ENCODE measurements around the gene STH.

Gene STH

DNA sequence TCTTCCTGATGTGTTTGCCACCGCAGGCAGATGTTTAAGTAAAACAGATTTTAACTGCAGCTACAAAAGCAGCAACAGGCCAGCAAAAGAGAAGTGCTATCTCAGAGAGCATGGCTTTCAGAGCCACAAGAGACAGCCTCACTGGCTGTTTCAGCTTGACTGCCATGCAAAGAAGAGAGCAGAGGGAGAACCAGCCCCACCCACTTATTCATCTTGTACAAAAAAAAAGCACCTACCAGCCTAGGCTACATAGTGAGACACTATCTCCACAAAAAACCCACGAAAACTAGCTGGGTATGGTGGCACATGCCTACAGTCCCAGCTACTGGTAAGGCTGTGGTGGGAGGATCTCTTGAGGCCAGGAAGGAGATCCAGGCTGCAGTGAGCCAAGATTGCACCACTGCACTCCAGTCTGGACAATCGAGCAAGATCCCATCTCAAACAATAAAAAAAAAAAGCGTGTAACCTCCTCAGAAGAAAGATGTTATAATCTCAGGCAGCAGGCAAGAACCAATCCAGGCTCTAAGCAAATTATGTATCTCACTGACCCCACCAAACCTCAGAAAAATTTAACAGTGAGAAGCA, 30.0 kb downstream of the STH start:
- DNase-seq, result no peak

DNA sequence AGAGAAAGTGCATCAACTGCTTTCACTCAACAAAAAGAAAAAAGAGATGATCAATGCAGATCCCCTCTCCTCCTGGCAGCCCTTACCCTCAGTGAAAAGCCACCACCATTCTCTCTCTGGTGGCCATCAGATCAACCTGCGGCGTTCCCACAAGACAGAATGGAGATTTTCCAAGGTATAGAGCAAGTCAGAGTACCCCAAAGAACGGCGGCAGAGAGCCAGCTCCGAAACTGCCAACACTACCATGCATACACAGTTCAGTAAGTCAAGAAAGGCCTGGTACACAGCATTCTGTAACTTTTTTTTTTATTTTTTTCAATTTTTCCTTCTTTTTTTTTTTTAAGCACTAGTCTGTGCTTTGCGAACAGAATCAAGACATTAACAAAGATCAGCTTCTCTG, 30.6 kb downstream of the STH start:
- no peak for DNase-seq

DNA sequence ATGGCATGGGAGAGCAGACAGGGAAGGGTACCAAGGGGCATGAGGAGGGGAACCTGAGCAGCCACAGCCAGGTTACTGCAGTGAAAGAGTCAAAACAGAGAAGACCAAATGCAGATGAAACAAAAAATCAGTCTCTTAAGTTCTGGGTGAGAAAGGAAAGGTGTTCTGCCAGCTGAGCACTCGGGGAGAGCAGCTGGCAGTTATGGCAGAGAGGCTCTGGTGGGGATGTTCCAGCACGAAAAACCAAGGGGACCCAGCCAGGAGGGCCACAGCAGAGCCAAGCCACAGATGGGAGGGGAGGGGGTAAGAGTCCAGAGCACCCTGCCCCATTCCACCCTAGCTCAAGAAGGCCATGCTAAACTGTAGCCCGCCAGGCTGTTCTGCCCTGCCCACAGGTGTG, 31.7 kb downstream of the STH start:
- DNase-seq, result no peak

DNA sequence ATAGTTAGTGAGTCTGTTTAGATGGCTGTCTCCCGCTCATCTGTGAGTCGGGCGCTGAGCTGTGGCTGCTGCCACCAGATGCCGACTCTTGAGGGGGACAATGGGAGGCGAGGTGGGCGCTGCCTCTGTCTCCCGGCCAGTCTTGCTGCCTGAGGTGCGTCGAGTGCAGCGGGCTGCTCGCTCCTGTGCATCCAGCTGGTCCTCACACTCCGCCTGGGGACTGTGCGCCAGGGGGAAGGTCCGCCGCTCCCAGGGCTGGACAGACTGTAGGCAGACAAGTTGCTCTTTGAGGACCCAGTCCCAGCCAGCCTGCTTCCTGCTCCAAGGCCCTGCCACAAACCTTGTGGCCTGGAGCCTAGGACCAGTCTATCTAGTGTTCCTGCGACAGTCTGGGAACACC, 32.4 kb downstream of the STH start:
- DNase-seq, result no peak

DNA sequence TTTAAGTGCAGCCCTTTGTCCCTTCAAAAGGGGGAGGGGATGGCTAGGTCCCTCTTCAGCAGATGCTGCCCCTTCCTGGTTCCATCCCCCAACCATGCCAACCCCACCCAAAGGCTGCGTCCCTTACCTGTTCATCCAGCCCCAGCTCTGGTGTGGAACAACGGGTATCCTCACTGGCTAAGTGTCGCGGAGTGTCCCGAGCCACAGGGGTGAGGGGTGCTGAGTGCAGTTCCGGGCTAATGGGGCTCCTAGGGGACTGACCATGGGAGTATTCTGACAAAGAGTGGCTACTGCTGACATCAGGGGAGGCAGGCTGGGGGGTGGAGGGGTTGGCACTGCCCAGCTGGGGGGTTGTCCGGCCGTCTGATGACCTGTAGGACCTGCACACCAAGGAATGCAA, 32.9 kb downstream of the STH start:
- no peak for DNase-seq

DNA sequence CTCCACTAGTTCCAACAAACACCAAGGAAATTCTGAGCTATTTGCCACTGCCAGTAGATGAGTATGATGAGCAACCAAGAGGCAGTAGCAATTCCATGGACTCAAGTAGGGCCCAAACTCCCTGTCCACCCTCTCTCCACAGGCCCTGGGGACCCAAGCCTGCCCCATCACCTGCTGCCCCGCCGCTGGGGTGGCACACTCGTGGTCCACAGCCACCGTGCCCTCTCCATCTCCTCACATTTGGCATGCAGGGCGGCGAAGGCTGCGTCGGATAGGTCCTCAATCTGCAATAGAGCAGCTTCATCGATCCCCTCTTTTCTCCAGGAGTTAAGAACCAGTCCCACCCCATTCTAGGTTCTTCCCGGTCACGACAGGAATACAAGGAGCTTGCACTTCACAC, 33.9 kb downstream of the STH start:
- no peak for DNase-seq

DNA sequence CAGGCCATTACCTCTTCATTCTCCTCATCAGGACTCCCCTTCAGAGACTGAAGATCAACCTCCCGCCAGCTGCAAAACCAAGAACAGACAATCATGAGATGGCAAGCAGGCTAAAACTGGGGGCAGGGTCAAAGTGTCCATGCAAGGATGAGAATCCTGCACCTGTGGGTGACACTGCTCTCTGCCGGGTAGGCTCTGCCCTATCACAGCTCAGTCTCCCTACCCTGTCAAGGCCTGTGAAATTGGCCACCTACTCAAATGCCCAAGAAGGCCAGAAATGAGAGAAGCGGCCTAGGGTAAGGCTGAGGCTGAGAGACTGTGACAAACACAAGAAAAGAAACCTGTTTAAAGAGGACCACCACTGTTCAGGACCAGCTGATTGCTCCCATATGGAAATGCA, 34.3 kb downstream of the STH start:
- no peak for DNase-seq

DNA sequence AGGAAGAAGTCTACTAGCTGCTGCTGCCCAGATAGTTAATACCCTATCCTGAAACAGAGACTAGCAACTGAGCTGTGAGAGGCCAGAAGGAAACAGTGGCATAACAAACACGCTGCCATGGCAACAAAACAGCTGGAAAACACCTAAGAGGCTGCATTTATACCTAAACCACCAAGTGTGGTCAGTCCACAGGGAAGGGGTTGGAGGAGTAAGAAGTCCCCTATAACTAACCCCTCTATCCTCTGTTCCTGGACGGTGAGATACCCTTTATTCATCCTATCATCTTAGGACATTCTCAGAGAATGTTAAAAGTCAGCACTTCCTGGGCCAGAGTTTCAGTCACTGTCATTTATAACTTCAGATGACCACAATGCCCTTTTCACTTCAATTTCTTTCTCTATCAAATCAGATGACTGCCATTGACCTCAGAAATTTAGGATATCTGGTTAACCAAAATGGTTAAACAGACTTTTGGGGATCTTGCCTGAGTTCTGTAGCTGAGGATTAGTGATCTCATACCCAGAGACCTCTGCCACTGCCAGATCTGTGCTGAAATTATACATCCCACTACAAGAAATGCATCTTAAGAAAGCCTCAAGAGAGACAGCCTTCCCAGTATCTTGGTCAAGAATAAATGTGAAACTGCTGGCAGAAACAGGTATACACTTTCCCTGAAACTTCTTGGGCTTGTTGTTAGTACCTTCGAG, 36.2 kb downstream of the STH start:
- no peak for DNase-seq

DNA sequence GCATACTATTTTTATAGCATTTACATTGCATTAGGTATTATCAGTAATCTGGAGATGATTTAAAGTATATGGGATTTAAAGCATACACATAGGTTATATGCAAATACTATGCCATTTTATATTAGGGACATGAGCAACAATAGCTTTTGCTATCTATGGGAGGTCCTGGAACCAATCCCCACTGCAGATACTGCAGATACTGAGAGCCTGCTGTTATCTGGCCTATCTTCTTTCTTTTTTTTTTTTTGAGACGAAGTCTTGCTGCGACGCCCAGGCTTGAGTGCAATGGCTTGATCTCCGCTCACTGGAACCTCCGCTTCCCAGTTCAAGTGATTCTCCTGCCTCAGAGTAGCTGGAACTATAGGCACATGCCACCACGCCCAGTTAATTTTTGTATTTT, 37.4 kb downstream of the STH start:
- DNase-seq, result no peak

DNA sequence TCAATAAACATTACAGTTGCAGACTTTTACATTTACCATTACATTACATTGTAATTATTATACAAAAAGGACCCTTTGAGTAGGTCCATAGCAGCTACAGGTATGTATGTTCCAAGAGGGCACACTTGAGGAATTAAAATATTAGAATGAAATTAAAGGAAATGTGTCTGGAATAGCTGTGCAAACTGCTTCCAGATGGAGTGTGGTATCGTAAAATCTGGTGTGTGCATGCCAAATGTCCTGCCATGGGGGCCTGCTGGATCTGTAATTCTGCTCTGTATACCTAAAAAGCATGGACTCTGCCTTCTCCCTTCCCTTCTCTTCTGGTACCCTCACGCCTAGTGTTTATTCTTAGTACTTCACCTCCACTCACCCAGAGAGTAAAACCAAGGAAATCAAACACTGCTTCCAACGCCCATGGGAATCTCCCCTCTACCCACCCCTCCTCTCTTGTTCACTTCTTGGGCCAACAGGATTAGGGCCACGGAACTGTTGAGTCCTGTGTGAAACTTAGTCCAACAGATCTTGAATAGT, 38.7 kb downstream of the STH start:
- no peak for DNase-seq

DNA sequence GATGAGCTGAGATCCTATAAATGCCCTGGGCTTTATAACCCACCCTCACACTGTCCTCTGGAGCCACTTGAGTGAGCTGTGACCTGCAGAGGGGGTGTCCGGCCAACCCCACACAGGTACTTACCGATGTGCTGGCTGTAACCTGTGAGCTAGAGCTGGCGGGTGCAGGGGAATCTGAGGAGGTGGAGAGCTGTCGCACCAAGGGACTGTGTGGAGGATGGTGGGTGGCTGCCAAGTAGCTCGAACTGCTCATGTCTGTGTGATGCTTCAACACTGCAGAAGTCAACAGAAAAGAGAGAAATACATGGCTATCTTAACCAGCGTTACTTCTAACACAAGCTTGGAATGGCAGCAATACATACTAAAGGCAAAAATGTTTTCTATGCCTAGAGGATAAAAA, 39.4 kb downstream of the STH start:
- no peak for DNase-seq

DNA sequence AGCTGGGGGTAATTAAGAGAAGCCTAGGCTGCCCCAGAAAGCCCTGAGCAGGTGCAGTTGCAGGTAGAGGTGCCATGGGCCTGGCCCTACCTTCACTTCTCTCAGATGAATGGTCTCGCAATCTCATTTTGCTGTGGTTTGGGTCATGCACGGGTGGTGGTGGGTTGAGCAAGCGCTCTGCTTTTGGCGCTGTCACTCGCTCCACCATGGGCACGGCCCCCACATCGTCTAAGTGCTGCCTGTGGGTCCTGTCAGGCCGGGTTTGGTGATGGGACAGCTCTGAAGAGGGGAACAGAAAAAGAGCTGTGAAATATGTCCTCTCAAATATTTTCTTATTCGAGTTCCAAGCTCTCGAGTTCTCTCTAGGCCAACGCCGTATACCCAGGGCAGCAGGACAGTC, 39.9 kb downstream of the STH start:
- DNase-seq, result no peak

DNA sequence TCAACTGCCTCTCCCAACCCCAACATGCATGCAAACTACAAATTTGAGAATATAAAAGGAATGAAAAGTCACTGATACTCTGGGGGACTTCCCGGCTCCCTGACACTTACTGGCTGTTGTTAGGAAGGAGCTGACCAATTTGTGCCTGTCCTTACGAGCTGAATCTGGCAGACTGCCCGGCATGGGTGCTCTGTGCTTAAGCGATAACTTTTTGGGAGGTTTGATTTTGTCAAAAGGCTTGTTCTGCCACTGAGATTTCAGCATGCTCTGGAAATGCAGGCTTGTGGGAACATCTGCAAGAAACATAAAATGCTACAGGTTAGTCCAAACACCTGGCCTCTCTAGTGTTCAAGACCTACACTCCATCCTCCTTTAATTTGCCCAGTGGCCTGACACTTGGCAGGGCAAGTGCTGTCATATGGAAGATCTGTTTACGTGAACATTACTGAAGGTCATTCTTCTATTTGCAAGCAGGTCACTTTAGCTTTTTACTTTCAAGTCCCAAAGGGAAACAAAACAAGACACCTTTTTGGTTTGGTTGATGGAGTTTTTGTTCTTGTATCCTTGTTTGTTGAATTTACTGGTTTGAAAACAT, 40.6 kb downstream of the STH start:
- DNase-seq, result no peak

DNA sequence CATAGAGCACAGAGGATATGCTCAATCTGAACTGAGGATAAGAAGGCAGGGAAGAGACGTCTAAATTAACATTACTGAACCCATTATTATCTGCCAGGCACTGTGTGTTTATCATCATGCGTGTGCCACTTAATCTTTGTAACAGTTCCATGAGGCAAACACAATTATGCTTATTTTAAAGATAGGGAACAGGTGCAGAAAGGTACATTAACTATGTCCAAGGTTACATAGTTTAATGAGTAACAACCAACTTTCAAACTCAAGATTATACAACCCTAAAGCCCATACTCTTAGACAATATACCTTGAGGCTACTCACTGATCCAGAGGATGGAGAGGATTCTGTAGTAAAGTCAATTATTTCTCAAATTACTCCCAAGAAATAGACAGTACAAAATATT, 43.2 kb downstream of the STH start:
- DNase-seq, result no peak

DNA sequence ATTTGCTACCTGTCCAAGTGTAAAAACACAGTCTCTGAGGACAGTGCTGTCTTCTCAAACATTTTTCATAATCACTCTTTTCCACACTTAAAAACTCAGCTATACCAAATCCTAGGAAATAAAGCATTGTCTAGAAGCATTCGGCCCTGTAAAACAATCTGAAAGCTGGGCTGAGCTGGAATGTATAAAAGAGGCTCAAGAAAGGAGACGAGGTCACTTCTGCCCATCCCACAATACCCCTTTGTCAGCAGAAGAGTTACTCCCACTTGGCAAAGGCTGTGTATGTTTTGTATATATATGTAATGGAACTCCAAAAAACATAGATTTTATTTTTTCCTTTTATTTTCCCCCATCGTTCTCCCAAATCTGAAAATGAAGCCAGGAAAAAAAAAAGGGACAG, 43.9 kb downstream of the STH start:
- DNase-seq, result no peak

DNA sequence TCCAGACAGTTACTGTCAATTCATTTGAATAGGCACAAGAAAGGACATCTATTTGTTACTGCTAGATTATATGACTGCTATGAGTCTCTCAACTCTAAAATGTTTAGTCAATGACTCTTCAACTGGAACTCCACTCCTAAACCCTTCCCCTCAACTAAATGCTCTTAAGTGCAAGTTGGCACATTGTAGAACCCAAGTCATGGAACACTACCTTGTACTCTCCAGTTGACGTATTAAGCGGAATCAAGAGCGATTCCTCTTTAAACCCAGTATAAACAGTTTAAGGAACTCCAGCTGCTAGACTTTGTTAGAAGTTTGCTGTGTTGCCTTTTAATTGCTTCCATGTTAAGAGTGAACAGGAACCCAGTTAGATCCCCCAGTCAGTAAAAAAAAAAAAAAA, 44.6 kb downstream of the STH start:
- DNase-seq, result peak; percentile 18

DNA sequence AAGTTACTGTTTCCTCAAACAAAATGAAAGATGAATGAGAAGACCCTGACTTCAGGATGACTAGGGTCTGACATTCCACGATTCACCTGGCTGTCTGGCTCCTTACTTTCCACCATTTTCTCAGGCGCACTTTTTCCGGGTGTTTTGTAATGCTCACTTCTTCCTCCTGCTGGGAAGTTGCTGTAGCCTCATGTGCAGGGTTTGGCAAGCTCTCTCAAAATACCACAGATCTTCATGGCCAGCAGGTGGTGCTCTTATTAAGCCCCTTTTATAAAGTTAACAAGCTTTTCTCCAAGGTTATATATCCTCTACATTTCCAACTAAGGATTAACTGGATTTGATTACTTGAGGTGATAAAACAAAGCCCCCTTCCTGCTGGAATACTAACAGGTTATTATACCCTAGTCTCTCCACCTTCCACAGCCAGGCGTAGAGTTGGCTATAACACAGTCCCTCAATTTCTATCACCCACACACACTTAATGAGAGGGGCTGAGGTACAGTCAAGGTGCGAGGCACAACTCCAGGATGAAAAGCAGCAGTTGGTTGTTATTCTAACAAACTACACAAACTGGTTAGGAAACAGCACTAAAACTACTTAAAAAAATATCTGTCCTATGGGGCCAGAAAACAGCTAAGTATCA, 45.4 kb downstream of the STH start:
- DNase-seq, result peak; percentile 77

DNA sequence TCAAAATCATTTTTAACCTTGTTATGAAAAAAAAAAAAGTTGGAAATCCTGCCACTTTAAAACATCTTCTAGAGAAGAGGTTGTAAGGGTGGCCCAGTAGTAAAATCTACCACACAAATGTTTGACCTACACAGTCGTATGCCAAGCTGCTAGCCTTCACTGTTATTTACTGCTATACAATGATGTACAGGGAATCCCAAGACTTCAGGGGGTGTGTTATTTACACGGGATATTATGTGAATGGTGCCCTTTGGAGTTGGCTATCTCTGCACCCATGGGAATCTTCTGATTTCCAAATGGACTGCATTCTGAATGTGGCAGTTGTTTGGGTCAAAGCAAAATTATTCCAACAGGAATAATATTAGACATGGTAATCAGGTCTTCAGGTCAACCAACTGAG, 45.9 kb downstream of the STH start:
- DNase-seq, result no peak

DNA sequence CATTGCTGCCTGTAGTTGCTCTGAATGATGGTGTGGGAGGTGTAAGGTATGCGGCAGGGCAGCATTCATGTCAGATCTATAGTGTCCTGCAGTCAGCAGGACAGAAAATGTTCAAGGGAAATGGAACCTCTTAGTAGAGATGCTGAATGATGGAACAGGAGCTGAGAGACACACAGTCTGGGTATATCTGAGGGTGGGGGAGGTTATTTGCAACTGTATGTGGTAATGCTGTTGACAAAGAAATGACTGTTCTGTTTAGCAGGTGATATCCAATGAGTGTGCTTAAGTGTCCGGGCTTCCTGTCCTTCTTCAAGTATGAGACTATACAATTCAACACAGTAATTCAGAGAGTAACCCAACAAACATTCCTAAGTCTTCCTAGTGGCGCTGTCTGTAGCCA, 46.6 kb downstream of the STH start:
- DNase-seq, result peak; percentile 76

DNA sequence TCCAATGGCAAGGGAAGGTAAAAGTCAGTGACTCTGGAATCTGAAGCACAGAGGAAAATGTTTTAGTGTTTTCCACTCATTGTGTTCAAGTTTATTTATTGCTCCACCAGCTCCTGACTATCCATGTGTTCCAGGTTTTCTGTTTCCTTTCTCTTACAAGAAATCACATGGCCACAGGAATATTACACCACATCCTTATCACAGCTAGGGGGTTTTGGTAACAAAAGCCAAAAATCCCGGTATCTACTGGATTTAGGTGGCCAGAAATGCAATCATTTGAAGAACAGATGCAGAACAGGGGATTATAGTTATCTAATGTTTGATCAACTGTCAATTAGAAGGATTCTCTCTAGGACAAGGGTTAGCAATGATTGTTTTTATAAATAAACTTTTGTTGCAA, 47.9 kb downstream of the STH start:
- no peak for DNase-seq

DNA sequence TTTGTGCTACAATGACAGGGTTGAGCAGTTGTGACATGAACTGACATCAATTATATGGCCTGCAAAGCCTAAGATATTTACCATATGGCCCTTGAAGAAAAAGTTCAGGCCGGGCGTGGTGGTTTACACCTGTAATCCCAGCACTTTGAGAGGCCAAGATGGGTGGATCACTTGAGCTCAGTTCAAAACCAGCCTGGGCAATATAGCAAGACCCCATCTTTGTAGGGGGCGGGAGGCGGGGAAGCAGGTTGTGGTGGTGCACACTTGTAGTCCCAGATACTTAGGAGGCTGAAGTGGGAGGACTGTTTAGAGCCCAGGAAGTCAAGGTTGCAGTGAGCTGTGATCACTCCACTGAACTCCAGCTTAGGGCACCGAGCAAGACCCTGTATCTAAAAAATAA, 48.3 kb downstream of the STH start:
- DNase-seq, result no peak

DNA sequence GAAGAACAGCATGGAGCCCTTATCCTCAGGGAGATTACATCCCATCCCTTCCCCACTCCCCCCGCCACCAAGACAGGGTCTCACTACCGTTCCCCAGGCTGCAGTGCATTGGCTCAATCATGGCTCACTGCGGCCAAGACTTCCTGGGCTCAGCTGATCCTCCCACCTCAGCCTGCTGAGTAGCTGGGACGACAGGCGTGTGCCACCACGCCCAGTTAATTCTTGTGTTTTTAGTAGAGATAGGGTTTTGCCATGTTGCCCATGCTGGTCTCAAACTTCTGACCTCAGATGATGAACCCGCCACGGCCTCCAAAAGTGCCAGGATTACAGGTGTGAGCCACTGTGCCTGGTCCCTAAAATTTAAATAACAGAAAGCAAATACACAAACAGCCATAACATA, 48.8 kb downstream of the STH start:
- DNase-seq, result no peak
